ENCODE results near the gene YIF1A.
"Not testable (repeated sequence)": the region's sequence is repeated elsewhere in the genome, so short reads cannot be mapped to it uniquely, and the experiment has no call there.

YIF1A gene

GRCh38 chr11:66322732-66323427 is 33.9 kb upstream of the YIF1A start:
- no peaks in the 10 kb centered on the region for H3K9me3 ChIP-seq (ENCODE audit: insufficient read depth, low read depth, low read length)
- peaks cover 8% of the 10 kb centered on the region for H3K27me3 ChIP-seq (ENCODE audit: insufficient read depth, low read length)
- H3K36me3 ChIP-seq (ENCODE audit: insufficient read depth, low read depth, low read length): no peaks in the 10 kb centered on the region
- no peak overlapping the region for H3K9ac ChIP-seq (ENCODE audit: low read depth, low read length)
- peaks cover 7% of the 10 kb centered on the region for H3K4me1 ChIP-seq (ENCODE audit: insufficient read depth, low read length)
- H3K4me3 ChIP-seq (ENCODE audit: low read length): no peak overlapping the region
- no peak overlapping the region for H3K27ac ChIP-seq (ENCODE audit: low read length)

GRCh38 chr11:66321606-66322005 is 32.7 kb upstream of the YIF1A start:
- Histone ChIP-seq H3K36me3 (ENCODE audit: insufficient read depth, low read depth, low read length) (no peaks in the 10 kb centered on the region), H3K27me3 (ENCODE audit: insufficient read depth, low read length) (0 out of 2 replicates have a peak, but pooled peaks cover 1% of the 10 kb centered on the region), H3K4me3 (ENCODE audit: low read length) (no peak overlapping the region), H3K9me3 (ENCODE audit: insufficient read depth, low read depth, low read length) (no peaks in the 10 kb centered on the region), H3K9ac (ENCODE audit: low read depth, low read length) (no peak overlapping the region), H3K4me1 (ENCODE audit: insufficient read depth, low read length) (peaks cover 14% of the 10 kb centered on the region), H3K27ac (ENCODE audit: low read length) (no peak overlapping the region)

GRCh38 chr11:66320748-66321147 is 31.8 kb upstream of the YIF1A start:
- H3K36me3 ChIP-seq (ENCODE audit: insufficient read depth, low read depth, low read length); H3K9me3 ChIP-seq (ENCODE audit: insufficient read depth, low read depth, low read length); H3K4me3 ChIP-seq (ENCODE audit: low read length); H3K27me3 ChIP-seq (ENCODE audit: insufficient read depth, low read length); H3K27ac ChIP-seq (ENCODE audit: low read length); H3K9ac ChIP-seq (ENCODE audit: low read depth, low read length): not testable (repeated sequence)
- peaks cover 14% of the 10 kb centered on the region for H3K4me1 ChIP-seq (ENCODE audit: insufficient read depth, low read length)

GRCh38 chr11:66320289-66320688 is 31.3 kb upstream of the YIF1A start:
- H3K9me3 ChIP-seq (ENCODE audit: insufficient read depth, low read depth, low read length); H3K4me3 ChIP-seq (ENCODE audit: low read length); H3K36me3 ChIP-seq (ENCODE audit: insufficient read depth, low read depth, low read length); H3K9ac ChIP-seq (ENCODE audit: low read depth, low read length); H3K27ac ChIP-seq (ENCODE audit: low read length): not testable (repeated sequence)
- Histone ChIP-seq H3K27me3 (ENCODE audit: insufficient read depth, low read length) (peaks cover 14% of the 10 kb centered on the region), H3K4me1 (ENCODE audit: insufficient read depth, low read length) (peaks cover 14% of the 10 kb centered on the region)

DNA sequence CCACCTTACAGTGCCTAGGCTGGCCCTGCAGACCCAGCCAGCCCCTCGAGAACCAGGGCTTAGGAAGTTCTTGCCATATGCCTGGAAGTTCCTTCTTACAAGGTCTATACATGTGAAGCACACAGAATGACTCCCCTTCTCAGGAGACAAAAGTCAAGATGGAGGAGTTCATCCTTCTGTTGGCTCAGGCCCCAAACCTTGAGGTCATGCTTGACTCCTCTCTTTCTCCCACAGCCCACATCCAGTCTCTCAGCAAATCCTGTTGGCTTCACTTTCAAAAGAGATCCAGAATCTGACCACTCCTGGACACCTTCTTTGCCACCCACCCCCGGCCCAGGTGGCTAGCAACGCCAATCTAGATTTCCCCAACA is 29.6 kb upstream of the YIF1A start:
- peaks cover 14% of the 10 kb centered on the region for H3K27me3 ChIP-seq (ENCODE audit: insufficient read depth, low read length)
- peak overlapping the region; percentile 55; the same call in 1 of the 2 replicates for H3K9ac ChIP-seq (ENCODE audit: low read depth, low read length)
- H3K36me3 ChIP-seq (ENCODE audit: insufficient read depth, low read depth, low read length): no peaks in the 10 kb centered on the region
- peaks cover 19% of the 10 kb centered on the region for H3K4me1 ChIP-seq (ENCODE audit: insufficient read depth, low read length)
- no peak overlapping the region for H3K4me3 ChIP-seq (ENCODE audit: low read length)
- no peaks in the 10 kb centered on the region for H3K9me3 ChIP-seq (ENCODE audit: insufficient read depth, low read depth, low read length)
- H3K27ac ChIP-seq (ENCODE audit: low read length): peak overlapping the region; percentile 34

DNA sequence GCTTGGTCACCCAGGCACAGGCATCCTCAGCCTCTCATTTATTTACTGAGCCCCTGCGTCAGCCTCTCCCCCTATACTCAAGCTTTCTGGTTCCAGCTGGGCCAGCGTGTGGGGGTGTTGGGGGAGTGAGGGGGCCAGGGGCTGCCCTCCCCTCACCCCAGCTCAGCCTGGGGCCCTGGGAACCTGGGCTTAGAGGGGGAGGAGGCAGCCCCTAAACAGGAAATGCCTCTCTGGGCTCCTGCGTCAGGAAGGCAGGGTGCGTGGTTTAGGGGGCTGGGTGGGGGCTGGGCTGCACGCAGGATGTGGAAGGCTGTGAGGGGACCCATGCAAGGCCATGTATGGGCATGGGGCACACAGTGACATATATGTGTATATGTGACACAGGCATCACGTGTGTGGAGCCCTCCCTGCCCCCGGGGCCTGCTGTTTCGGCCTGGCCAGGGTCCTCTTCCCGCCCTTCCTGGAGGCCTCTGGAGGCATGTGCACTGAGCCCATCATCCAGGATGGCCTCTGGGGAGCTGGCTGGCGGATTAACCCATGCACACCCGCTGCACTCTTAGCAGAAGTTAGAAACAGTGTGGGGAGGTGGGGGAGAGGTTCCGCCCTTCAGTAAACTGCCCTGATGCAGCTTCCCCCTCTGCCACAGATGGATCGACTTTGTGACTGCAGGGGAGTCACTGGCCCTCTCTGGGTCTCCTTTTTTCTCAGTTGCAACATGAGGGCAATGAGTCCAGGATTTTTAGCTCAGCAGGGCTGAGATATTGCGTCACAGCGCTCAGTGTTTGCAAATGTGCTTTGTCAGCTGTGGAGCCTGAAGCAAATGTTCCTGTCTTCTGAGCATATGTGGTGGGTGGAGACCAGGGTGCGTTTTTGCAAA is 29.0 kb upstream of the YIF1A start:
- Histone ChIP-seq H3K36me3 (ENCODE audit: insufficient read depth, low read depth, low read length) (no peaks in the 10 kb centered on the region), H3K4me3 (ENCODE audit: low read length) (peak overlapping the region; percentile 12; the same call in 1 of the 2 replicates), H3K9ac (ENCODE audit: low read depth, low read length) (peak overlapping the region; percentile 55; the same call in 1 of the 2 replicates), H3K27me3 (ENCODE audit: insufficient read depth, low read length) (peaks cover 14% of the 10 kb centered on the region), H3K9me3 (ENCODE audit: insufficient read depth, low read depth, low read length) (no peaks in the 10 kb centered on the region), H3K27ac (ENCODE audit: low read length) (peak overlapping the region; percentile 34), H3K4me1 (ENCODE audit: insufficient read depth, low read length) (peaks cover 19% of the 10 kb centered on the region)

DNA sequence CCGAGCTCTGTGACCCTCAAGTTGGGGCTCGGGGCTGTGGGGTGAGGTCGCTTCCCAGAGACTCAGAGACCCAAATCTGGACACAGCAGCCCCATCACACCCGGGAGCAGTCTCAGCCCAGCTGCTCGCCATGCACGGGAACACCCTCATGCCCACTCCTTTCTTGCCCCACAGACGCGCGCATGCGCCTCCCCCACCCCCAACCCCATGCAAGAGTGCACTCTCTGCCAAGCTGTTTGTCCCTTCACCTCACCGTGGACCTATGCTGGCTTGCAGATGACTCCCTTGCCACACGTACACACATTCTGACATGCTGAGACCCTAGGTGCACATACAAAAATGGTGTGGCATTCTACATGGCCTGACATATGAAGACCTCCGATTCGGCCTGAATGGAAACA is 28.4 kb upstream of the YIF1A start:
- peaks cover 19% of the 10 kb centered on the region for H3K4me1 ChIP-seq (ENCODE audit: insufficient read depth, low read length)
- peak overlapping the region; percentile 12; the same call in 1 of the 2 replicates for H3K4me3 ChIP-seq (ENCODE audit: low read length)
- H3K9me3 ChIP-seq (ENCODE audit: insufficient read depth, low read depth, low read length): no peaks in the 10 kb centered on the region
- no peaks in the 10 kb centered on the region for H3K36me3 ChIP-seq (ENCODE audit: insufficient read depth, low read depth, low read length)
- peak overlapping the region; percentile 55; the same call in 1 of the 2 replicates for H3K9ac ChIP-seq (ENCODE audit: low read depth, low read length)
- H3K27ac ChIP-seq (ENCODE audit: low read length): peak overlapping the region; percentile 34
- peaks cover 14% of the 10 kb centered on the region for H3K27me3 ChIP-seq (ENCODE audit: insufficient read depth, low read length)

GRCh38 chr11:66316849-66317251 is 27.9 kb upstream of the YIF1A start, which contains the start of gene CD248:
TSS of gene CD248 (minus strand) at chr11:66317044. CDS start at chr11:66317027, 17 bp downstream.
- Histone ChIP-seq H3K27me3 (ENCODE audit: insufficient read depth, low read length) (peaks cover 14% of the 10 kb centered on the region), H3K9me3 (ENCODE audit: insufficient read depth, low read depth, low read length) (no peaks in the 10 kb centered on the region), H3K36me3 (ENCODE audit: insufficient read depth, low read depth, low read length) (no peaks in the 10 kb centered on the region), H3K4me1 (ENCODE audit: insufficient read depth, low read length) (peaks cover 19% of the 10 kb centered on the region), H3K9ac (ENCODE audit: low read depth, low read length) (peak within 1 kb of the TSS; percentile 55; the same call in 1 of the 2 replicates), H3K27ac (ENCODE audit: low read length) (peak within 1 kb of the TSS; percentile 34), H3K4me3 (ENCODE audit: low read length) (peak within 1 kb of the TSS; percentile 12; the same call in 1 of the 2 replicates)

- Histone ChIP-seq H3K4me1 (ENCODE audit: insufficient read depth, low read length) (peaks cover 19% of the 10 kb centered on the region), H3K27me3 (ENCODE audit: insufficient read depth, low read length) (peaks cover 14% of the 10 kb centered on the region), H3K4me3 (ENCODE audit: low read length) (no peak overlapping the region), H3K36me3 (ENCODE audit: insufficient read depth, low read depth, low read length) (no peaks in the 10 kb centered on the region), H3K9ac (ENCODE audit: low read depth, low read length) (no peak overlapping the region), H3K27ac (ENCODE audit: low read length) (no peak overlapping the region), H3K9me3 (ENCODE audit: insufficient read depth, low read depth, low read length) (no peaks in the 10 kb centered on the region)
Measured at GRCh38 chr11:66315921-66316811, 27.2 kb upstream of the YIF1A start.

GRCh38 chr11:66315498-66315885 is 26.5 kb upstream of the YIF1A start:
- no peak overlapping the region for H3K27ac ChIP-seq (ENCODE audit: low read length)
- H3K9ac ChIP-seq (ENCODE audit: low read depth, low read length): no peak overlapping the region
- peaks cover 14% of the 10 kb centered on the region for H3K27me3 ChIP-seq (ENCODE audit: insufficient read depth, low read length)
- H3K9me3 ChIP-seq (ENCODE audit: insufficient read depth, low read depth, low read length): no peaks in the 10 kb centered on the region
- no peaks in the 10 kb centered on the region for H3K36me3 ChIP-seq (ENCODE audit: insufficient read depth, low read depth, low read length)
- no peak overlapping the region for H3K4me3 ChIP-seq (ENCODE audit: low read length)
- H3K4me1 ChIP-seq (ENCODE audit: insufficient read depth, low read length): peaks cover 19% of the 10 kb centered on the region
